Activated CD8-positive, alpha-beta T cell treated with anti-CD3 and anti-CD28 coated beads for 36 hours (primary cell): ENCODE data around the gene P2RX1. TPM values are rescaled to one million over a fixed set of nuclear protein-coding genes. Genes with fewer than 3 reads are reported as not detected.

Experiments
- ATAC-seq: fragments of 200-7000 bp; cut with Tn5 transposase; one replicate; pipeline ENCODE4 v1.10.0; 2021; ENCODE audit warnings: mild to moderate bottlenecking, moderate library complexity
- CTCF ChIA-PET: fragments of 350-600 bp; sonication (Branson Sonifier 250); formaldehyde crosslinking; loops from one replicate; lab custom pipeline; 2021; ENCODE audit warnings: antibody characterized with exemption; lab: Charles Lee
- POLR2A ChIA-PET: fragments of 350-600 bp; sonication (Branson Sonifier 250); formaldehyde crosslinking; loops from one replicate; lab custom pipeline; 2021; ENCODE audit warnings: antibody characterized with exemption; lab: Charles Lee
- DNase-seq: peaks from one replicate; pipeline ENCODE4 v3.0.0-alpha.2; 2020
- H3K27ac Mint-ChIP-seq: one replicate; pipeline ENCODE4 v1.8.0; 2021; ENCODE audit warnings: mild to moderate bottlenecking, mixed read lengths
- H3K27me3 Mint-ChIP-seq: one replicate; pipeline ENCODE4 v1.8.0; 2021; ENCODE audit warnings: mixed read lengths
- H3K36me3 Mint-ChIP-seq: one replicate; pipeline ENCODE4 v1.8.0; 2021; ENCODE audit warnings: low read depth, mixed read lengths
- H3K4me1 Mint-ChIP-seq: one replicate; pipeline ENCODE4 v1.8.0; 2021; ENCODE audit warnings: low read depth, mixed read lengths
- H3K4me3 Mint-ChIP-seq: one replicate; pipeline ENCODE4 v1.8.0; 2021; ENCODE audit warnings: mild to moderate bottlenecking, moderate library complexity, mixed read lengths
- H3K9me3 Mint-ChIP-seq: one replicate; pipeline ENCODE4 v1.8.0; 2021; ENCODE audit warnings: mixed read lengths
- intact Hi-C: fragments of 100-400 bp; cut with micrococcal nuclease; formaldehyde crosslinking; loops from one replicate; pipeline ENCODE4 v1.10.0; 2022
- total RNA-seq, 2 experiments: library from RNA; stranded (reverse); gene quantifications; one replicate each; pipeline ENCODE4 v1.2.3, GENCODE V29; 2021
- TF ChIP-seq, protein P1 (sequence below): fragments of 200-600 bp; IDR thresholded peaks from one replicate; pipeline ENCODE4 v1.8.0; 2022; ENCODE audit warnings: antibody characterized with exemption, mild to moderate bottlenecking

The P2RX1 gene
- 1 to 10 TPM in 1 of 2 experiments, under 1 TPM in 1; 0.43 to 1.7 TPM for total RNA-seq

DNA sequence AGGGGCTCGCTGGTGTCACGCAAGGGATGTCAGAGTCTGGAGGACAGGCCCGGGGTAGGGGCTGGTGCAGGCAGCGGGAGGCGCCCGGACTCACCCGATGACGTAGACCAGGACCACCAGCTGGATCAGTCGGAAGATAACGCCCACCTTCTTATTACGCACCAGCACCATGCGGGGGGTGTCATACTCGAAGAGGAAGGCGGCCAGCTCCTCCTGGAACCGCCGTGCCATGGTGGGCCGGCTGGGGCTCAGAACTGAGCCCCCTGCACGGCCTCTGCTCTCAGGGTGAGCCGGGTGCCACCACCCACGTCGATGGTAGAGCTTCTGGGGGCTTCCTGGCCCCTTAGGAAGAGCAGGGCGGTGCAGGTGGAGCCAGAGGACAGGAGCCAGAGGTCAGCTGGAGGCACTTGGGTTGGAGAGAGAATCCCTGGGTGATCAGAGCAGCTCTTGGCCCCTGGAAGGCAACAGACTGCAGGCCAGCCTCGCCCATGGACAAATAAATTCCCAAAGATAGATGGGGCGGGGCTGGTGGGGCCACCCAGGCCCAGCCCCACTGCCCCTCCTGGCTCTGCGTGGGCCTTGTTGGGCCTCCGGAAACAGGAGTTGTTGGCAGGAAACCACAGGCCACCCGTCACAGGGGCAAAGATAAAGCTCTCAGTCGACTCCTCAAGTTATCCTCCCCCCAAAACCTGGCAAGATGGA, at the start of gene P2RX1:
Gene P2RX1, minus strand, starts transcription at position 471 of the 702 bp plus-strand sequence. Its CDS starts 240 bp downstream, at position 231.
- no peaks in the 10 kb centered on the region for H3K9me3 Mint-ChIP-seq
- H3K4me3 Mint-ChIP-seq: peak within 1 kb of the TSS; percentile 62
- ATAC-seq (peak; percentile 38), DNase-seq (peak; percentile 78)
- peak within 1 kb of the TSS; percentile 84 for H3K27ac Mint-ChIP-seq
- intact Hi-C loops: loop anchor here (2.0 kb wide), 1 partner anchor 47 kb away; no protein-coding TSS in a partner anchor
- TF ChIP-seq, protein P1, sequence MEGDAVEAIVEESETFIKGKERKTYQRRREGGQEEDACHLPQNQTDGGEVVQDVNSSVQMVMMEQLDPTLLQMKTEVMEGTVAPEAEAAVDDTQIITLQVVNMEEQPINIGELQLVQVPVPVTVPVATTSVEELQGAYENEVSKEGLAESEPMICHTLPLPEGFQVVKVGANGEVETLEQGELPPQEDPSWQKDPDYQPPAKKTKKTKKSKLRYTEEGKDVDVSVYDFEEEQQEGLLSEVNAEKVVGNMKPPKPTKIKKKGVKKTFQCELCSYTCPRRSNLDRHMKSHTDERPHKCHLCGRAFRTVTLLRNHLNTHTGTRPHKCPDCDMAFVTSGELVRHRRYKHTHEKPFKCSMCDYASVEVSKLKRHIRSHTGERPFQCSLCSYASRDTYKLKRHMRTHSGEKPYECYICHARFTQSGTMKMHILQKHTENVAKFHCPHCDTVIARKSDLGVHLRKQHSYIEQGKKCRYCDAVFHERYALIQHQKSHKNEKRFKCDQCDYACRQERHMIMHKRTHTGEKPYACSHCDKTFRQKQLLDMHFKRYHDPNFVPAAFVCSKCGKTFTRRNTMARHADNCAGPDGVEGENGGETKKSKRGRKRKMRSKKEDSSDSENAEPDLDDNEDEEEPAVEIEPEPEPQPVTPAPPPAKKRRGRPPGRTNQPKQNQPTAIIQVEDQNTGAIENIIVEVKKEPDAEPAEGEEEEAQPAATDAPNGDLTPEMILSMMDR: no peak
- no peaks in the 10 kb centered on the region for H3K27me3 Mint-ChIP-seq
- CTCF ChIA-PET: interaction anchor here (0.6 to 2.4 kb wide), 12 partner anchors 30 to 260 kb away, joined by 3 to 15 read pairs (median 4); partner anchors contain the start of gene NCBP3
- POLR2A ChIA-PET: interaction anchor here (1.1 to 1.5 kb wide), 5 partner anchors 10 to 49 kb away, joined by 3 to 7 read pairs (median 5); partner anchors contain the start of gene ATP2A3
- H3K4me1 Mint-ChIP-seq: peaks cover 50% of the 10 kb centered on the region
- no peaks in the 10 kb centered on the region for H3K36me3 Mint-ChIP-seq

DNA sequence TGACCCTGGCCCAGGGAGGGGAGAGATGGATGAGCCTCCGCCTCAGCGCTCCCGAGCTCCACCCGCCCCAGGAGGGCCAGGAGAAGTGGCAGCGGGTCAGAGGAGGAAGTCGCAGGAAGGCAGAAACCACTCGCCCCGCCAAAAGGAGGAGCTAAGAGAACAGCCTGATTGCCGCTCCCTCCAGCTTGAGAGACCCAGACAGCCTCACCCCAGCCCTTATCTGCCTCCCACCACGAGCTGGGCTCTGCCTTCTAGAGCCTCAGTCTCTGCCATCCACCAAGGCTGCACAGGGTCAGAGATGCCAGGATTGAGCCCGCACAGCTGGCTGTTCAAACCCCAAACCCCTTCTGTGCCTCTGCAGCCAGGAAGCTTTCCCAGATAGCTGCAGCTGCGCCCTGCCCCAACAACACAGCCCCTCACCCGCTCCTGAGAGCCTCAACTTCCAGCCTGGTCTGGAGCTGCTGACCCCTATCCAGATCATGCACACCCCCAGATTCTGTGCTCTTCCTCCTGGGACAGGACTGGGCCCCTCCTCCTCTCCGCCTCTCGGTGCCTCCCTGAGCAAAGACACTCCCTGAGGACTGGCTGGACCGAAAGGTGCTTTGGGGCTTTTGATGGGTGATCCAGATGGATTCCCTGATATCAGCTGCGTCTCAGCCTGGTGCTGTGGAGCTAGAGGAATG, 49.0 kb upstream of the P2RX1 start:
- Mint-ChIP-seq H3K4me3 (peak overlapping the region; percentile 86), H3K9me3 (no peaks in the 10 kb centered on the region), H3K27me3 (no peaks in the 10 kb centered on the region), H3K4me1 (peaks cover 37% of the 10 kb centered on the region), H3K36me3 (peaks cover 4% of the 10 kb centered on the region), H3K27ac (peak overlapping the region; percentile 91)
- intact Hi-C loops: no loop called here
- POLR2A ChIA-PET: interaction anchor here (0.5 to 1.7 kb wide), 9 partner anchors 31 to 1302 kb away, joined by 3 to 6 read pairs (median 5); partner anchors contain the start of genes CAMKK1, NCBP3 and P2RX1
- TF ChIP-seq, protein P1: no peak
- ATAC-seq: peak; percentile 64
- CTCF ChIA-PET: interaction anchor here (0.6 to 3.9 kb wide), 10 partner anchors 15 to 228 kb away, joined by 3 to 27 read pairs (median 4); partner anchors contain the start of gene P2RX1
- DNase-seq: peak; percentile 86

GRCh38 chr17:3964203-3965117, 48.2 kb upstream of the P2RX1 start, which contains the start of gene ATP2A3:
TSS of gene ATP2A3 (minus strand) at chr17:3964437. CDS start at chr17:3964291, 146 bp downstream.
- peak; percentile 74 for ATAC-seq
- peak within 1 kb of the TSS; percentile 86 for H3K4me3 Mint-ChIP-seq
- ChIA-PET POLR2A (interaction anchor here (0.9 to 1.7 kb wide), 7 partner anchors 30 to 118 kb away, joined by 3 to 6 read pairs (median 5); partner anchors contain the start of genes CAMKK1, NCBP3 and P2RX1), CTCF (interaction anchor here (0.8 to 3.9 kb wide), 9 partner anchors 14 to 227 kb away, joined by 3 to 27 read pairs (median 4); partner anchors contain the start of gene P2RX1)
- peaks cover 4% of the 10 kb centered on the region for H3K36me3 Mint-ChIP-seq
- no peaks in the 10 kb centered on the region for H3K27me3 Mint-ChIP-seq
- TF ChIP-seq, protein P1: no peak
- intact Hi-C loops: loop anchor here (5.0 kb wide), 1 partner anchor 38 kb away; no protein-coding TSS in a partner anchor
- H3K9me3 Mint-ChIP-seq: no peaks in the 10 kb centered on the region
- peak within 1 kb of the TSS; percentile 91 for H3K27ac Mint-ChIP-seq
- H3K4me1 Mint-ChIP-seq: peaks cover 44% of the 10 kb centered on the region
- DNase-seq: peak; percentile 80
